Esophagus muscularis mucosa (tissue), 3 donors: ENCODE measurements around the gene NR2F1.

Source experiments
- CTCF ChIP-seq, 3 experiments: fragments of 200-600 bp in 2 of 3; fragments of 450-650 bp in 1 of 3; sonication (generic) in 2 of 3; IDR thresholded peaks; one replicate each; pipeline ENCODE4 v1.5.1; 2017 to 2019; ENCODE audit warnings: antibody characterized with exemption in 3 of 3, mild to moderate bottlenecking in 2 of 3, moderate library complexity in 1 of 3
- EP300 ChIP-seq: sonication (generic); formaldehyde crosslinking; IDR thresholded peaks from one replicate; pipeline ENCODE4 v1.6.1; 2017; ENCODE audit warnings: antibody characterized with exemption

- no peak for TF ChIP-seq CTCF (IDR thresholded peaks at IDR 0.05)
- no peak for TF ChIP-seq EP300
Measured at GRCh38 chr5:93590493-93590892, 7.5 kb downstream of the NR2F1 start.
